ENCODE measurements around the gene PDE3B. TPM values are rescaled to one million over a fixed set of nuclear protein-coding genes. Genes with fewer than 3 reads are reported as not detected.
"Not testable (repeated sequence)": the region's sequence is repeated elsewhere in the genome, so short reads cannot be mapped to it uniquely, and the experiment has no call there.

PDE3B gene
- total and polyA plus RNA-seq, 4 donors: 2.5 to 15.1 (median 7.6) TPM

GRCh38 chr11:14703731-14704130 is 60.1 kb downstream of the PDE3B start:
- Histone ChIP-seq H3K4me3 (ENCODE audit: low read length in 2 of 2) (no peak overlapping the region), H3K36me3 (ENCODE audit: control insufficient read depth in 1 of 2, insufficient read depth in 2 of 2, low read length in 1 of 2) (no peaks in the 10 kb centered on the region), H3K27me3 (ENCODE audit: control insufficient read depth in 1 of 2, insufficient read depth in 2 of 2, low read length in 1 of 2) (no peaks in the 10 kb centered on the region), H3K27ac (ENCODE audit: low read depth in 1 of 2, low read length in 2 of 2) (no peak overlapping the region), H3K9me3 (ENCODE audit: control insufficient read depth, low read length) (no peaks in the 10 kb centered on the region), H3K4me1 (ENCODE audit: control insufficient read depth in 1 of 2, insufficient read depth in 2 of 2, low read length in 2 of 2) (no peaks in the 10 kb centered on the region)
- no peak for DNase-seq
- intact Hi-C loops (cut with DNase I): no loop called here
- no peak for ATAC-seq (ENCODE audit: low FRiP score)
- 94 to 95% methylated on average over 1 of the region's 1 CpG for WGBS, 2 donors

GRCh38 chr11:14705067-14705466 is 61.5 kb downstream of the PDE3B start:
- Histone ChIP-seq H3K27ac (ENCODE audit: low read depth in 1 of 2, low read length in 2 of 2) (no peak overlapping the region), H3K36me3 (ENCODE audit: control insufficient read depth in 1 of 2, insufficient read depth in 2 of 2, low read length in 1 of 2) (no peaks in the 10 kb centered on the region), H3K27me3 (ENCODE audit: control insufficient read depth in 1 of 2, insufficient read depth in 2 of 2, low read length in 1 of 2) (no peaks in the 10 kb centered on the region), H3K9me3 (ENCODE audit: control insufficient read depth, low read length) (no peaks in the 10 kb centered on the region), H3K4me1 (ENCODE audit: control insufficient read depth in 1 of 2, insufficient read depth in 2 of 2, low read length in 2 of 2) (no peaks in the 10 kb centered on the region), H3K4me3 (ENCODE audit: low read length in 2 of 2) (no peak overlapping the region)
- intact Hi-C loops (cut with DNase I): no loop called here
- WGBS, 2 donors: 80 to 81% methylated on average over 2 of the region's 2 CpGs
- no peak for DNase-seq
- no peak for ATAC-seq (ENCODE audit: low FRiP score)

GRCh38 chr11:14713496-14714244 is 70.1 kb downstream of the PDE3B start:
- no peaks in the 10 kb centered on the region for H3K9me3 ChIP-seq (ENCODE audit: control insufficient read depth, low read length)
- H3K4me3 ChIP-seq (ENCODE audit: low read length in 2 of 2): no peak overlapping the region
- no peak for ATAC-seq (ENCODE audit: low FRiP score)
- H3K36me3 ChIP-seq (ENCODE audit: control insufficient read depth in 1 of 2, insufficient read depth in 2 of 2, low read length in 1 of 2): no peaks in the 10 kb centered on the region
- DNase-seq: no peak
- 38 to 49% methylated on average over 4 of the region's 4 CpGs for WGBS, 2 donors
- H3K27ac ChIP-seq (ENCODE audit: low read depth in 1 of 2, low read length in 2 of 2): no peak overlapping the region
- H3K4me1 ChIP-seq (ENCODE audit: control insufficient read depth in 1 of 2, insufficient read depth in 2 of 2, low read length in 2 of 2): no peaks in the 10 kb centered on the region
- no peaks in the 10 kb centered on the region for H3K27me3 ChIP-seq (ENCODE audit: control insufficient read depth in 1 of 2, insufficient read depth in 2 of 2, low read length in 1 of 2)
- intact Hi-C loops (cut with DNase I): no loop called here

- H3K9me3 ChIP-seq (ENCODE audit: control insufficient read depth, low read length); H3K4me1 ChIP-seq (ENCODE audit: control insufficient read depth in 1 of 2, insufficient read depth in 2 of 2, low read length in 2 of 2); H3K27me3 ChIP-seq (ENCODE audit: control insufficient read depth in 1 of 2, insufficient read depth in 2 of 2, low read length in 1 of 2); DNase-seq; H3K27ac ChIP-seq (ENCODE audit: low read depth in 1 of 2, low read length in 2 of 2); intact Hi-C loops (cut with DNase I); H3K36me3 ChIP-seq (ENCODE audit: control insufficient read depth in 1 of 2, insufficient read depth in 2 of 2, low read length in 1 of 2); ATAC-seq (ENCODE audit: low FRiP score); H3K4me3 ChIP-seq (ENCODE audit: low read length in 2 of 2): not testable (repeated sequence)
- 89 to 93% methylated on average over 7 of the region's 11 CpGs for whole genome bisulfite sequencing, 2 donors
These were observed 72.1 kb downstream of the PDE3B start for GRCh38 chr11:14715669-14716068.

GRCh38 chr11:14722496-14722895 is 78.9 kb downstream of the PDE3B start:
- Histone ChIP-seq H3K36me3 (ENCODE audit: control insufficient read depth in 1 of 2, insufficient read depth in 2 of 2, low read length in 1 of 2) (no peaks in the 10 kb centered on the region), H3K9me3 (ENCODE audit: control insufficient read depth, low read length) (no peaks in the 10 kb centered on the region), H3K27me3 (ENCODE audit: control insufficient read depth in 1 of 2, insufficient read depth in 2 of 2, low read length in 1 of 2) (no peaks in the 10 kb centered on the region), H3K27ac (ENCODE audit: low read depth in 1 of 2, low read length in 2 of 2) (peak overlapping the region in 1 of 2 donors; percentile 57), H3K4me3 (ENCODE audit: low read length in 2 of 2) (peak overlapping the region in 1 of 2 donors; percentile 30), H3K4me1 (ENCODE audit: control insufficient read depth in 1 of 2, insufficient read depth in 2 of 2, low read length in 2 of 2) (peaks cover 0 to 3% of the 10 kb centered on the region in 2 donors)
- ATAC-seq (ENCODE audit: low FRiP score) (no peak), DNase-seq (no peak)
- 2 to 8% methylated on average over 4 of the region's 4 CpGs for WGBS, 2 donors
- intact Hi-C loops (cut with DNase I): no loop called here

- intact Hi-C loops (cut with DNase I): no loop called here
- DNase-seq: no peak
- H3K4me1 ChIP-seq (ENCODE audit: control insufficient read depth in 1 of 2, insufficient read depth in 2 of 2, low read length in 2 of 2): peaks cover 0 to 3% of the 10 kb centered on the region in 2 donors
- no peak for ATAC-seq (ENCODE audit: low FRiP score)
- no peaks in the 10 kb centered on the region for H3K36me3 ChIP-seq (ENCODE audit: control insufficient read depth in 1 of 2, insufficient read depth in 2 of 2, low read length in 1 of 2)
- no peak overlapping the region for H3K27ac ChIP-seq (ENCODE audit: low read depth in 1 of 2, low read length in 2 of 2)
- no peak overlapping the region for H3K4me3 ChIP-seq (ENCODE audit: low read length in 2 of 2)
- no peaks in the 10 kb centered on the region for H3K9me3 ChIP-seq (ENCODE audit: control insufficient read depth, low read length)
- WGBS, 2 donors: 84 to 97% methylated on average over 1 of the region's 1 CpG
- no peaks in the 10 kb centered on the region for H3K27me3 ChIP-seq (ENCODE audit: control insufficient read depth in 1 of 2, insufficient read depth in 2 of 2, low read length in 1 of 2)
These were observed 81.5 kb downstream of the PDE3B start for GRCh38 chr11:14725150-14725549.

GRCh38 chr11:14727215-14727614 is 83.6 kb downstream of the PDE3B start:
- intact Hi-C loops (cut with DNase I): no loop called here
- Histone ChIP-seq H3K9me3 (ENCODE audit: control insufficient read depth, low read length) (no peaks in the 10 kb centered on the region), H3K36me3 (ENCODE audit: control insufficient read depth in 1 of 2, insufficient read depth in 2 of 2, low read length in 1 of 2) (no peaks in the 10 kb centered on the region), H3K4me3 (ENCODE audit: low read length in 2 of 2) (no peak overlapping the region), H3K27ac (ENCODE audit: low read depth in 1 of 2, low read length in 2 of 2) (no peak overlapping the region), H3K27me3 (ENCODE audit: control insufficient read depth in 1 of 2, insufficient read depth in 2 of 2, low read length in 1 of 2) (no peaks in the 10 kb centered on the region), H3K4me1 (ENCODE audit: control insufficient read depth in 1 of 2, insufficient read depth in 2 of 2, low read length in 2 of 2) (peaks cover 0 to 3% of the 10 kb centered on the region in 2 donors)
- DNase-seq (no peak), ATAC-seq (ENCODE audit: low FRiP score) (no peak)

GRCh38 chr11:14727746-14728145 is 84.1 kb downstream of the PDE3B start:
- WGBS, 2 donors: 10 to 25% methylated on average over 1 of the region's 1 CpG
- Histone ChIP-seq H3K27me3 (ENCODE audit: control insufficient read depth in 1 of 2, insufficient read depth in 2 of 2, low read length in 1 of 2) (no peaks in the 10 kb centered on the region), H3K4me3 (ENCODE audit: low read length in 2 of 2) (no peak overlapping the region), H3K4me1 (ENCODE audit: control insufficient read depth in 1 of 2, insufficient read depth in 2 of 2, low read length in 2 of 2) (peaks cover 0 to 3% of the 10 kb centered on the region in 2 donors), H3K27ac (ENCODE audit: low read depth in 1 of 2, low read length in 2 of 2) (no peak overlapping the region), H3K9me3 (ENCODE audit: control insufficient read depth, low read length) (no peaks in the 10 kb centered on the region), H3K36me3 (ENCODE audit: control insufficient read depth in 1 of 2, insufficient read depth in 2 of 2, low read length in 1 of 2) (no peaks in the 10 kb centered on the region)
- intact Hi-C loops (cut with DNase I): no loop called here
- ATAC-seq (ENCODE audit: low FRiP score) (no peak), DNase-seq (no peak)

GRCh38 chr11:14740539-14740938 is 96.9 kb downstream of the PDE3B start:
- DNase-seq: not testable (repeated sequence)

More at GRCh38 chr11:14740539-14740938, 96.9 kb downstream of the PDE3B start:
- H3K36me3 ChIP-seq (ENCODE audit: control insufficient read depth in 1 of 2, insufficient read depth in 2 of 2, low read length in 1 of 2); H3K4me1 ChIP-seq (ENCODE audit: control insufficient read depth in 1 of 2, insufficient read depth in 2 of 2, low read length in 2 of 2); H3K4me3 ChIP-seq (ENCODE audit: low read length in 2 of 2); ATAC-seq (ENCODE audit: low FRiP score); H3K9me3 ChIP-seq (ENCODE audit: control insufficient read depth, low read length); intact Hi-C loops (cut with DNase I); H3K27me3 ChIP-seq (ENCODE audit: control insufficient read depth in 1 of 2, insufficient read depth in 2 of 2, low read length in 1 of 2); H3K27ac ChIP-seq (ENCODE audit: low read depth in 1 of 2, low read length in 2 of 2): not testable (repeated sequence)
- 86 to 91% methylated on average over 2 of the region's 2 CpGs for WGBS, 2 donors

All from aorta (tissue), 5 donors.